HG03575 (cell line): ENCODE measurements around the gene DACH1.

Experiments
- ATAC-seq: cut with Tn5 transposase; IDR thresholded peaks from one replicate; pipeline ENCODE4 v1.9.1; 2021; ENCODE audit not compliant: unreplicated experiment, insufficient number of reproducible peaks, low FRiP score; ENCODE audit errors: extremely low read depth

Gene DACH1

GRCh38 chr13:71613066-71613745 is 253.8 kb downstream of the DACH1 start:
- ATAC-seq, result no peak

- ATAC-seq, result no peak
Observed at GRCh38 chr13:71611292-71611691, 255.7 kb downstream of the DACH1 start.

GRCh38 chr13:71610876-71611275 is 256.1 kb downstream of the DACH1 start:
- ATAC-seq, result no peak

- no peak for ATAC-seq
Observed at GRCh38 chr13:71609271-71609670, 257.7 kb downstream of the DACH1 start.

- ATAC-seq, result no peak
Observed at GRCh38 chr13:71607575-71607974, 259.4 kb downstream of the DACH1 start.

- ATAC-seq, result no peak
Observed at GRCh38 chr13:71606818-71607217, 260.2 kb downstream of the DACH1 start.

GRCh38 chr13:71605744-71606143 is 261.3 kb downstream of the DACH1 start:
- no peak for ATAC-seq

GRCh38 chr13:71603255-71603654 is 263.7 kb downstream of the DACH1 start:
- no peak for ATAC-seq

GRCh38 chr13:71602344-71602743 is 264.7 kb downstream of the DACH1 start:
- no peak for ATAC-seq

GRCh38 chr13:71597150-71597549 is 269.9 kb downstream of the DACH1 start:
- ATAC-seq, result no peak

GRCh38 chr13:71596116-71596515 is 270.9 kb downstream of the DACH1 start:
- ATAC-seq, result no peak

GRCh38 chr13:71593566-71593965 is 273.4 kb downstream of the DACH1 start:
- no peak for ATAC-seq

GRCh38 chr13:71591374-71591773 is 275.6 kb downstream of the DACH1 start:
- ATAC-seq, result no peak

GRCh38 chr13:71590654-71591148 is 276.3 kb downstream of the DACH1 start:
- ATAC-seq, result no peak

- no peak for ATAC-seq
Observed at GRCh38 chr13:71589032-71589431, 278.0 kb downstream of the DACH1 start.

- ATAC-seq, result no peak
Observed at GRCh38 chr13:71587817-71588216, 279.2 kb downstream of the DACH1 start.

- no peak for ATAC-seq
Observed at GRCh38 chr13:71587193-71587592, 279.8 kb downstream of the DACH1 start.

- no peak for ATAC-seq
Observed at GRCh38 chr13:71583581-71583980, 283.4 kb downstream of the DACH1 start.

- no peak for ATAC-seq
Observed at GRCh38 chr13:71580614-71581013, 286.4 kb downstream of the DACH1 start.

GRCh38 chr13:71578048-71578447 is 289.0 kb downstream of the DACH1 start:
- no peak for ATAC-seq

- ATAC-seq, result no peak
Observed at GRCh38 chr13:71577127-71577526, 289.9 kb downstream of the DACH1 start.
